NCI-H510A (cell line): ENCODE results near the gene C13orf46.
"Not testable (repeated sequence)": the region's sequence is repeated elsewhere in the genome, so short reads cannot be mapped to it uniquely, and the experiment has no call there.

Experiments
- DNase-seq: peaks from one replicate; lab custom pipeline; 2025; lab: John Stamatoyannopoulos, UW

C13orf46 gene

GRCh38 chr13:113991676-113992179 lies 17.9 kb upstream of the C13orf46 start:
- DNase-seq, result no peak

GRCh38 chr13:113991191-113991669 lies 17.4 kb upstream of the C13orf46 start:
- DNase-seq, result no peak

GRCh38 chr13:113990321-113990837 lies 16.5 kb upstream of the C13orf46 start:
- no peak for DNase-seq

GRCh38 chr13:113989585-113990300 lies 15.9 kb upstream of the C13orf46 start:
- DNase-seq, result no peak

GRCh38 chr13:113988859-113989258 lies 15.0 kb upstream of the C13orf46 start:
- DNase-seq, result not testable (repeated sequence)

GRCh38 chr13:113982296-113982661 lies 8.4 kb upstream of the C13orf46 start:
- DNase-seq, result no peak

GRCh38 chr13:113981611-113982295 lies 7.9 kb upstream of the C13orf46 start:
- no peak for DNase-seq

GRCh38 chr13:113981194-113981605 lies 7.3 kb upstream of the C13orf46 start:
- peak; percentile 96 for DNase-seq

- DNase-seq, result no peak
Measured at GRCh38 chr13:113980489-113981064, 6.7 kb upstream of the C13orf46 start.

- DNase-seq, result no peak
Measured at GRCh38 chr13:113979791-113980471, 6.1 kb upstream of the C13orf46 start.

GRCh38 chr13:113978741-113979481 lies 5.0 kb upstream of the C13orf46 start:
- no peak for DNase-seq

GRCh38 chr13:113977976-113978375 lies 4.1 kb upstream of the C13orf46 start:
- DNase-seq, result no peak

GRCh38 chr13:113976711-113977684 lies 3.1 kb upstream of the C13orf46 start:
- no peak for DNase-seq

- DNase-seq, result no peak
Measured at GRCh38 chr13:113975416-113975815, 1.5 kb upstream of the C13orf46 start.

- no peak for DNase-seq
Measured at GRCh38 chr13:113974304-113975281, 717 bp upstream of the C13orf46 start.

- DNase-seq, result no peak
Measured at GRCh38 chr13:113972451-113973217, 1.2 kb downstream of the C13orf46 start.

GRCh38 chr13:113971471-113972231 lies 2.2 kb downstream of the C13orf46 start:
- DNase-seq, result no peak
